Effector CD8-positive, alpha-beta T cell (primary cell): ENCODE results near the gene NAV3.

Source experiments
- DNase-seq: peaks from one replicate; lab custom pipeline; 2025; lab: John Stamatoyannopoulos, UW

The NAV3 gene

GRCh38 chr12:77923882-77924281, 93.2 kb downstream of the NAV3 start:
- no peak for DNase-seq

GRCh38 chr12:77924703-77925102, 94.0 kb downstream of the NAV3 start:
- DNase-seq: no peak

DNA sequence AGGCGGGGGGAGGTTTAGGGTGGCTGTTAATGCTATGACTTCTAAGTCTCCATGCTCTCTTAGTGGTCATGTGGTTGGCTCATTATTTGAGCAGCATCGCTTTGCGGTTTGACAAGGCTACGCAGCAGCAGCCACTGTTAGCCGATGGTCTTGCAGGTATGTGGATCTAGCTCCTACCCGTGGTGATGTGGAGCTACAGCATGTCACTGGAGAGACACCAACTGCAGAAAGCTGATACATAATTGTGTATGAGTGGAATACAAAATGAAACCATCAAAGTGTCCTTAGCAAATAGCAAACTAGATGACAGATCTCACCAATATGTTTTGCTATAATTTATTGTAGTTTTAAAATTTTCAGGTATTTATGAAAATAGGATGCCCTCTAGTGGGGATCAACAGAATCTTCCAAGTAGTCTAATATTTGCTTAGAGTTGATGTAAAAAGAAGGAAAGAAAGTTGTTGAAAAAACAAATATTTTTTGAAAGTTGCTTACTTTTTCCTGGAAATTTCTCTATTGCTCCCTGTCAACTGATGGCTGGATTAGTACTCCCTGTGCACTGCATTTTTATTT, 94.9 kb downstream of the NAV3 start:
- no peak for DNase-seq

DNA sequence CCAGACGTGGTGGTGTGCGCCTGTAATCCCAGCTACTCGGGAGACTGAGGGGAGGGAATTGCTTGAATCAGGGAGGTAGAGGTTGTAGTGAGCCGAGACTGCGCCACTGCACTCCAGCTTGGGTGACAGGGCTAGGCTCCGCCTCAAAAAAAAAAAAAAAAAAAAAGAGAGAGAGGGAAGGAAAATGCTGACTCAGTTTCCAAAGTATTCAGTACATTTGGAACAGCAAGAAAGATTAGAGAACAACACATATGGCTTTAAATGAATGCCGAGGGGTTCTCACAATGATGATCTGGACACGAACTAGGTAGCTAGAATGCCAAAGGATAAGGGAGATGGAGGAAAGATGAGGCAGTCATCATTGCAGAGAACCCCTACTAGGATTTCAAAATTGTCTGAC, 97.4 kb downstream of the NAV3 start:
- DNase-seq: no peak

DNA sequence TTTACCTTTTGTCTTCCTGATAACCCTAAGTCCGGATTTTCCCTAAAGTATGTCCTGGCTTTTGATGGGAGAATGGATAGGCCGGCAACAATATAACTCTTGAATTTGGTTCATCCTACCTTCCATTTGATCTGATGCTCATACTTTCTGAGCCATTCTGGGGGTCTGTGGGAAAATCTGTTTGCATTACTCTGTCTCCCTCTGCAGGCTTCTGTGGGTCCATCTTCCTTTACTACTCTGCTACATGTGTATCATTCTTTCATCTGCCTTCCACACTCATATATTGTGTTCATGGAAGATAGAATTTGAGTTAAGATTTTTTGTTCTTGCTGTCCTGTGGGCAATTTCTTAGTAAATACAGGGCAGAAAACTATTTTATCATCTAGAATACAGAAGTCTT, 101.5 kb downstream of the NAV3 start:
- no peak for DNase-seq

GRCh38 chr12:77938301-77938700, 107.6 kb downstream of the NAV3 start:
- no peak for DNase-seq

DNA sequence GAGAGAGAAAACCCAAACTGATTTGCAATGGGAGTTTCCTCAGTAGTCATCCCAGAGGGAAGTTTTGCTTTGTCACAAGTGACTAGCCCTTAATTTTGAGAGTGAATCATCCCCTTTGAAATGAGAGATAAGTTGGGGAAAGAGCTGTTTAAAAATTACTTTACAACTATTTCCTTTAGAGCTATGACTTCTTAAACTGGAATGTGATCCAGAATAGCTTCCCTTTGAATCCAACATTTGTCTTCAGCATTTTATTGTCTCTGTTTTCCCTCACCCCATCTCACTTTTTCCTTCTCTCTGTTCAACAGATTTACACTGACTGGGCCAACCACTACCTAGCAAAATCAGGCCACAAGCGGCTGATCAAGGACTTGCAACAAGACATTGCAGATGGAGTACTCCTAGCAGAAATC, 109.3 kb downstream of the NAV3 start:
- no peak for DNase-seq

DNA sequence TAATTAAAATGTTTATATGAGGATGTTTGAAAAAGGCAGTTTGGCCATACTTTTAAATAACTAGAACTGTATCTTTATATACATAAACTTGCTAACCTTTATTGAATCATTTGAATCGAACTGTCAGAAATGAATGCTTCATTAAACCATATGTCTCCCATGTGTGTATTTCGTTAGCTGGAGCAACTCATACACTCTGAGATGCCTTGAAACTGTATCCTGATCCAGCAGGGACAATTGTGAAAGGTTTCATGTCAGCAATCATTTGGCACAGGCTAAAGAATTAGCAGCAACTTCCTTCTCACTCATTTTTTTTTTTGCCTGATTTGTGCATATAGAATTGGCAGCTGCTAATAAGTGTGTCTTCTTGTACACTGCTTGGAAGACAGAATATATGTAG, 109.9 kb downstream of the NAV3 start:
- DNase-seq: no peak

GRCh38 chr12:77941401-77941800, 110.7 kb downstream of the NAV3 start:
- no peak for DNase-seq

DNA sequence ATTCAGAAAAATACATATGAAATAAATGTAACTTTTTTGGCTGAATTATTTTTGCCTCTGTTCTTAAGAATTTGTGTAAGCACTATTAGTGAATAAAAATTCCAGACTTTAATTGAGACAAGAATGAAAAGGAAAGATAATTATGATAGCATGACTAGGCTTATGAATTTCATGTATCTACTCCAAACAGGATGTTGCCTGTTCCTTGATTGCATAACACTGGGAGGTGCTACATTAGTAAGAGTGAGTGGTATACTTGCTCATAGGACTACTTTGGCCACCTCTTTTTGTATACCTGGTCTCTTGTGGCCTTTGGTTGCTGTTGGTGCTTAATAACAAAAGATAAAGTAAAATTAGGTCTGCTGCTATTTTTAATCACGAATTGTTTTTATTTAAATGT, 112.8 kb downstream of the NAV3 start:
- no peak for DNase-seq

- DNase-seq: no peak
These were observed 115.9 kb downstream of the NAV3 start for GRCh38 chr12:77946541-77947061.

DNA sequence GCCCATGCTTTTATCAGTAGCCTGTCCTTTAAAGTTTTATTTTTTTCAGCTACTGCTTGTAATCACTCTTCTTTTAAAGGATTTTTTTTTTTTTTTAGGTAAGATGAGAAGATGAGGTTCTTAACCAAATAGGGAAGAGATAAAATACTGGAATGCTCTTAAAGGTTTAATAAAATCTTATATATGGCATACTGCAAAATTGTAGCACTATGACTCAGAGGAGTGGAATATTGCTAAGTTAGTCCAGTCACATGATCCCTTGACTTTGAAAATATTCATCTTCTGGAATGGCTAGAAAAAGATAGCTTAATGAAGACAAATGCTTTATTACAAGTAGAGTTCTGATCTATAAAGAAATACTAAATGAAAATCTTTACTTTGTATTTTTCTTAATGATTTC, 116.6 kb downstream of the NAV3 start:
- DNase-seq: no peak

- no peak for DNase-seq
These were observed 117.1 kb downstream of the NAV3 start for GRCh38 chr12:77947746-77948145.

DNA sequence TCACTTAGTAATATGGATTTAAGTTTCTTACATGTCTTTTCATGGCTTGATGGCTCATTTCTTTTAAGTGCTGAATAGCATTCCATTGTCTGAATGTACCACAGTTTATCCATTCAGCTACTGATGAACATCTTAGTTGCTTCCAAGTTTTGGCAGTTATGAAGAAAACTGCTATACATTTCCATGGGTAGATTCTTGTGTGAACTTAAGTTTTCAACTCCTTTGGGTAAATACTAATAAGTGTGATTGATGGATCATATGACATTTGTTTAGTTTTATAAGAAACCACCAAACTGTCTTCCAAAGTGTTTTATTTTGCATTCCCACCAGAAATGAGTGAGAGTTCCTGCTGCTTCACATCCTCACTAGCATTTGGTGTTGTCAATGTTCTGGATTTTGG, 119.2 kb downstream of the NAV3 start:
- DNase-seq: no peak

DNA sequence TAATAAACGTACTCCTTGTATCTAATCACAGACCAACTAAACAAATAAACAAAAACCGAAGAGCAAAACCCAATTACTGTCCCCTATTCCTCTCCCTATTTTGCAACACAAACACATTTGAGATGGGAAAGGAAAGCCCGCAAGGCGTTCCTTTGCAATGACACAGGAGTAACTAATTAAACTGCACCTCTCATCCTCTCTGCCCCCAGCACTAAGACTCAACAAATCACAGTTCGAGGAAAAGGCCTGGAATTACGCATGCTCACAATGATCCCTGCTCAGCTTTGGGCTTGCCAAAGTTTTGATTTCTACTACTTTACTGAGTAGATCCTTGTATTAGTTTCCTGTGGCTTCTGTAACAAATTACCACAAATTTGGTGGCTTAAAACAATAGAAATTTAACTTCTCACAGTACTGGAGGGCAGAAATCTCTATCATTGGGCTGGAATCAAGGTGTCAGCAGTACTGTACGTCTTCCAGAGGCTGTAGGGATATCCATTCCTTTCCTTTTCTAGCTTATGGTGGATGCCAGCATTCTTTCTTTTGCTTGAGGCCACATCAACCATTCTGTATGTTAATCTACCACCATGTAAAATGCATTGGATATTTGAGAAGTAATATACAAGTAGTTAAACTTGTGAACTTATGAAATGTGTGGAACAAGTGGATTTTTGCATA, 123.0 kb downstream of the NAV3 start:
- DNase-seq: no peak

DNA sequence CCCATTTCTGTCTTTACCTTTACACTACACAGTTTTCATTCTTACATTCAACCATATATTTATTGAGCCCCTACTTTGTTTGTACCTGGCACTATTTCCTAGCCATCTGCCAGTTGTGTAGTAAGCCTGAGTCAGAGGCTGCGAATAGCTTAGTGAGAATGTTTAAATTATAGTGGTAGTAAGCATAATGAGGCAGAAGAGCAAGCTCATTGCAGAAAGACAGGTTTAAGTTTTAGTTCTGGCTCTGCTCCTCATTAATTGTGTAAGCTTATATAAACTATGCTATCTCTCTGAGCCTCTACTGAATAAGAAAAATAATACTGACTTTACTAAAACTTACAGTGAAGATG, 123.5 kb downstream of the NAV3 start:
- DNase-seq: no peak

- no peak for DNase-seq
These were observed 126.4 kb downstream of the NAV3 start for GRCh38 chr12:77957062-77957461.

- DNase-seq: no peak
These were observed 133.0 kb downstream of the NAV3 start for GRCh38 chr12:77963576-77964178.

DNA sequence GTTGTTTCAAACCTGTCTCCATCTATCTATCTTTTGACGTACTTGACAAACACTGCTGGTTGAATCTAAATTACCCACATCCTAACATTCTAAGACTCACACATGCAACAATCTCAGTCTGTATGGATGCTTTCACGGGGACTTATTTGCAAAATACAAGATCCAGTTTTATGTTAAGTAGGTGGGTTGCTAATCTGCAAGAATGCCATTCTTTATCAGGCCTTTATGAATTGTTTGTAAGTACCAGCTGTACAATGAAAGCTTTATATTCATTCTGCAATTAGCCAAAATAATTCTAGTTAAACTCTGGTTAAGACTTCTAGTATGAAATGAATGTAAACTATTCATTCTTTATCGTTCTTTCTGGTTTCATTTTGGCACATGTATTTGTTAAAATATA, 135.1 kb downstream of the NAV3 start:
- DNase-seq: no peak

DNA sequence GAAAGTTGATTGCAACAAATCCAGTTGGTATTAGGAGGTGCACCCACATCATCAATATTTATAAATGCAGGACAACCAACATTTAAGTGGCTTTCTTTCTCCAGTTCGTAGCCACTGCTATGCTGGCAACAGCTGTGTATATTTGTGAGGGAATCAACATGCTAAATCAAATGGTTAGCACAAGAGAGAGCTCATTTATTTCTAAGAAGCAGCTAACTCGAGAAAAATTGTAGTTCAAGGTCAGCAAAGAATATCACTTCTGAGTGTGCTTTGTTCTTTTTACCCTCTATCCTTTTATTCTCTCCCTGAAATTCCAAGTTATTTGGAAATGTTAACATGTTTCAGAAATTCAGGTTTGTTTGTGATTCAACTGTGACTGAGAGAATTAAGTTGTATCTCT, 137.3 kb downstream of the NAV3 start:
- DNase-seq: no peak

DNA sequence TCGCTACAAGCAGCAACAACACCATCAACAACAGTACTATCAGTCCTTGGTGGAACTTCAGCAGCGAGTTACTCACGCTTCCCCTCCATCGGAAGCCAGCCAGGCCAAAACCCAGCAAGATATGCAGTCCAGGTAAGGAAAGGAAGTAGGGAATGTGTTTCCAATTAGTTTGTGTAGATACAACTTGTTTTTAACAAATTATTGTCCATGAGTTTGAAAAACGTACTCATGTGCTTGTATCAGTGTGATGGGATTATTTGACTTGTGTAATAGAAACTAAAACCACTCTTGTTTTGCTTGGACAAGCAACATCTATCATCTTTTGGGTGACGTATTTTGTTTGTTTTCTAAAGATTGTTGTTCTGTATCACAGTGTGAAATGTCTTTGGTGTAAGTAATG, 137.9 kb downstream of the NAV3 start:
- DNase-seq: no peak

GRCh38 chr12:77973579-77973978, 142.9 kb downstream of the NAV3 start:
- DNase-seq: no peak

DNA sequence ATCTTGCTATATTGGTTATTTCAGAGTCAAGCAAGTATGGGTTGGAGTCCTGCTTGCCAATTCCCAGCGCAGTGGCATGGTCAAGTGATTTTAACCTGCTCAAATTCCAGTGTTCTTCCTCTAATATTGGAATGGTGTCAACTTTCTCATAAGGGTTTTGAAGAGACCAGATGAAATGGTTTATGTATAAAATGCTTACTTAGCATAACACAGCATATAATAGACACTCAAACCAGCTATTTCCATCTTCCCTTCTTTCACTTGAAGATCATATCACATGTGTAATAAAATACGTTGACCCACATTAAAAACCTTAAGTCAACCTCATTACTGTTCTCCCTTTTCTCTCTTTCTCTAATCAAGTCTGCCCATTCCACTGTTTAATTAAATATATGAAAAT, 144.0 kb downstream of the NAV3 start:
- DNase-seq: no peak
